Gastroesophageal sphincter (tissue), 3 donors: ENCODE data around the gene CD93.

Experiments
- POLR2AphosphoS5 ChIP-seq: sonication (generic); formaldehyde crosslinking; IDR thresholded peaks from one replicate; pipeline ENCODE4 v1.6.1; 2017; ENCODE audit warnings: antibody characterized with exemption
- TF ChIP-seq, protein P1 (sequence below), 4 experiments: fragments of 200-600 bp in 2 of 4; fragments of 450-650 bp in 2 of 4; sonication (generic) in 1 of 4; IDR thresholded peaks; one replicate each; pipeline ENCODE4 v1.5.1; 2017 to 2019; ENCODE audit warnings: antibody characterized with exemption in 4 of 4, mild to moderate bottlenecking in 2 of 4, moderate library complexity in 2 of 4

DNA sequence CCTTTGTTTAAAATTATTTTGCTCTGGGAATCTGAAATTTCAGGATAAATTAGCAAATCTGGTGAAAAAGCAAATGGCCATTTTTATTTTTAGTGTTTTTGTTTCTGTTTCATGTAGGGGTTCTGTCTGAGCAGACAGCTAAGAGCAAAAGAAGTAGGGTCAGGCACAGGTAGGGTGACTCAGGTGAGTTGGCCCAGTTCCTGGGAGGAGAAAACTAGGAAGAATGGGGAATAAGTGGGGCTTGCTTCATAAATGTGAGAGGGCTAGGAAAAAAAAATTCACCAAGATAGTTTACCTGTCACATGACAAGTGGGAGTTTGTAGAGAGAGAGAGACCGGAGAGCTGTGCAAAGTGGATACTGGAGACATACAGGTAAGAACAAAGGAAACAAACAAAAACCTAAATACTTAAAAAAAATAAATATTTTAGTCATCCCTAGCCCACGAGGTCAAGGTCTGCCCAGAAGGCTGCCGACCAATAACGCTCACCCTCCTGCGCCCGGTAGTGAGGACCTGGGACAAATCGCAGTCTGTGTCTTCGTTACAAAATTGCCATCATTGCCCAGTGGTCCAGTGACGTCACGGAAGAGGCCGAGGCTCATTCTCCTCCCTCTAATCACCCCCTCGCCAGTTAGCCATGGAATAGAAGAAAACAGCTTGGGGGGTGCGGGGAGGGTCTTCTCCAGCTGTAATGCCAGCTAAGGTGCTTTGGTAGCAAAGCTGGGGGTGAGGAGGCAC lies 39.0 kb downstream of the CD93 start:
- TF ChIP-seq POLR2AphosphoS5: no peak
- TF ChIP-seq, protein P1, sequence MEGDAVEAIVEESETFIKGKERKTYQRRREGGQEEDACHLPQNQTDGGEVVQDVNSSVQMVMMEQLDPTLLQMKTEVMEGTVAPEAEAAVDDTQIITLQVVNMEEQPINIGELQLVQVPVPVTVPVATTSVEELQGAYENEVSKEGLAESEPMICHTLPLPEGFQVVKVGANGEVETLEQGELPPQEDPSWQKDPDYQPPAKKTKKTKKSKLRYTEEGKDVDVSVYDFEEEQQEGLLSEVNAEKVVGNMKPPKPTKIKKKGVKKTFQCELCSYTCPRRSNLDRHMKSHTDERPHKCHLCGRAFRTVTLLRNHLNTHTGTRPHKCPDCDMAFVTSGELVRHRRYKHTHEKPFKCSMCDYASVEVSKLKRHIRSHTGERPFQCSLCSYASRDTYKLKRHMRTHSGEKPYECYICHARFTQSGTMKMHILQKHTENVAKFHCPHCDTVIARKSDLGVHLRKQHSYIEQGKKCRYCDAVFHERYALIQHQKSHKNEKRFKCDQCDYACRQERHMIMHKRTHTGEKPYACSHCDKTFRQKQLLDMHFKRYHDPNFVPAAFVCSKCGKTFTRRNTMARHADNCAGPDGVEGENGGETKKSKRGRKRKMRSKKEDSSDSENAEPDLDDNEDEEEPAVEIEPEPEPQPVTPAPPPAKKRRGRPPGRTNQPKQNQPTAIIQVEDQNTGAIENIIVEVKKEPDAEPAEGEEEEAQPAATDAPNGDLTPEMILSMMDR (IDR thresholded peaks at IDR 0.05): no peak
